ENCODE measurements around the gene NPIPB9.

The NPIPB9 gene

GRCh38 chr16:28821874-28822519 is 70.4 kb downstream of the NPIPB9 start:
- in situ Hi-C loops (cut with HindIII; ENCODE audit: low sequenced_read_pairs) = no loop called here
